ENCODE measurements around the gene CYSLTR1. TPM values are rescaled to one million over a fixed set of nuclear protein-coding genes. Genes with fewer than 3 reads are reported as not detected.

The CYSLTR1 gene
- total and polyA plus RNA-seq, 9 donors = 0.18 to 3.9 (median 0.48) TPM

- 81 to 88% (median 86%) methylated on average over 4 of the region's 4 CpGs for WGBS, 3 donors
- Histone ChIP-seq H3K36me3 (no peaks in the 10 kb centered on the region), H3K27ac (no peak overlapping the region), H3K4me3 (no peak overlapping the region), H3K27me3 (no peaks in the 10 kb centered on the region), H3K4me1 (ENCODE audit: insufficient read depth) (no peaks in the 10 kb centered on the region), H3K9me3 (no peaks in the 10 kb centered on the region)
- DNase-seq = no peak
- TF ChIP-seq EP300 (IDR thresholded peaks at IDR 0.05) (no peak), POLR2A (IDR thresholded peaks at IDR 0.05) (no peak)
- TF ChIP-seq, protein P1, sequence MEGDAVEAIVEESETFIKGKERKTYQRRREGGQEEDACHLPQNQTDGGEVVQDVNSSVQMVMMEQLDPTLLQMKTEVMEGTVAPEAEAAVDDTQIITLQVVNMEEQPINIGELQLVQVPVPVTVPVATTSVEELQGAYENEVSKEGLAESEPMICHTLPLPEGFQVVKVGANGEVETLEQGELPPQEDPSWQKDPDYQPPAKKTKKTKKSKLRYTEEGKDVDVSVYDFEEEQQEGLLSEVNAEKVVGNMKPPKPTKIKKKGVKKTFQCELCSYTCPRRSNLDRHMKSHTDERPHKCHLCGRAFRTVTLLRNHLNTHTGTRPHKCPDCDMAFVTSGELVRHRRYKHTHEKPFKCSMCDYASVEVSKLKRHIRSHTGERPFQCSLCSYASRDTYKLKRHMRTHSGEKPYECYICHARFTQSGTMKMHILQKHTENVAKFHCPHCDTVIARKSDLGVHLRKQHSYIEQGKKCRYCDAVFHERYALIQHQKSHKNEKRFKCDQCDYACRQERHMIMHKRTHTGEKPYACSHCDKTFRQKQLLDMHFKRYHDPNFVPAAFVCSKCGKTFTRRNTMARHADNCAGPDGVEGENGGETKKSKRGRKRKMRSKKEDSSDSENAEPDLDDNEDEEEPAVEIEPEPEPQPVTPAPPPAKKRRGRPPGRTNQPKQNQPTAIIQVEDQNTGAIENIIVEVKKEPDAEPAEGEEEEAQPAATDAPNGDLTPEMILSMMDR (IDR thresholded peaks at IDR 0.05) = no peak
- intact Hi-C loops (cut with DNase I) = no loop called here
Measured at GRCh38 chrX:78357342-78358055, 30.1 kb upstream of the CYSLTR1 start.

- intact Hi-C loops (cut with DNase I) = no loop called here
- Histone ChIP-seq H3K9me3 (no peaks in the 10 kb centered on the region), H3K36me3 (no peaks in the 10 kb centered on the region), H3K4me3 (no peak overlapping the region), H3K4me1 (ENCODE audit: insufficient read depth) (no peaks in the 10 kb centered on the region), H3K27ac (no peak overlapping the region), H3K27me3 (no peaks in the 10 kb centered on the region)
- no peak for TF ChIP-seq EP300 (IDR thresholded peaks at IDR 0.05)
- TF ChIP-seq, protein P1 (IDR thresholded peaks at IDR 0.05) = no peak
- no peak for TF ChIP-seq POLR2A (IDR thresholded peaks at IDR 0.05)
- no peak for DNase-seq
Measured at GRCh38 chrX:78333521-78333920, 6.1 kb upstream of the CYSLTR1 start.

DNA sequence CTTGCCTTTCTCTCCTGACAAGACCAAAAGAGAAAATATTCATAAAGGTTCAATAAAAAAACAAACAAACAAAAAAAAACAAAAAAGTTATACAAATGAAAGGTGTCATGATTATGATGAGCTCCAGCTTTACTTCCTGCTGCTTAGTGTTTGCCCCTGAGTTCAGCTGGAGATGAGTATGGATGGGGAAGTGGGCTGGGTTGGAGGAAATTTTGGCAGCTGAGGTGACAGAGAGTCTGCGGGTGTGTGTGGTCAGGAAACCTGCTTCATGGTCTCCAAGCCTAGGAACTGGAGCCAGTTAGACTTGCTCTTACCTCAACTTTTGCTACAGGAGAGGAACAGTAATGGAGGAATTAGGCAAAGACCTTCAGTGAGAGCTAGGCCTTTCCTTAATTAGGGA lies 4.3 kb upstream of the CYSLTR1 start:
- no peaks in the 10 kb centered on the region for H3K4me1 ChIP-seq (ENCODE audit: insufficient read depth)
- H3K27me3 ChIP-seq = no peaks in the 10 kb centered on the region
- H3K4me3 ChIP-seq = no peak overlapping the region
- intact Hi-C loops (cut with DNase I) = no loop called here
- no peak overlapping the region for H3K27ac ChIP-seq
- DNase-seq = no peak
- TF ChIP-seq POLR2A (IDR thresholded peaks at IDR 0.05) = no peak
- no peak for TF ChIP-seq EP300 (IDR thresholded peaks at IDR 0.05)
- WGBS, 3 donors = 56 to 83% (median 66%) methylated on average over 1 of the region's 1 CpG
- H3K9me3 ChIP-seq = no peaks in the 10 kb centered on the region
- no peaks in the 10 kb centered on the region for H3K36me3 ChIP-seq

DNA sequence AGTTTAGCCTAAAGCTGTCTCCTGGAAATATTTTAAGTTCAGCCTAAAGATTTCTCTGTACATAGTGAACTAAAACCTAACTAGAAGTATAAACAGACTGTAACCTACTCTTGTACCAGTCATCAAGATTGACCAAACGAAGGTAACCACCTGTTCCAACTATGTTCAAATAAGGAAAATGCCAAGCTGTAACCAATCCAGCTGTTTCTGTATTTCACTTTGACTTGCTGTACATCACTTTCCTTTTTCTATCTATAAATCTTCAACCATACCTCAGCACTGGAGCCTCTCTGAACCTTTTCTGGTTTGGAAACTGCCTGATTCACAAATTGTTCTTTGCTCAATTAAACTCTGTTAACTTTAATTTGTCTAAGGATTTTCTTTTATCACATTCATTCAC lies 3.1 kb upstream of the CYSLTR1 start:
- TF ChIP-seq EP300 (IDR thresholded peaks at IDR 0.05) (no peak), POLR2A (IDR thresholded peaks at IDR 0.05) (no peak)
- TF ChIP-seq, protein P1 (IDR thresholded peaks at IDR 0.05) = no peak
- Histone ChIP-seq H3K4me1 (ENCODE audit: insufficient read depth) (no peaks in the 10 kb centered on the region), H3K4me3 (no peak overlapping the region), H3K36me3 (no peaks in the 10 kb centered on the region), H3K27ac (no peak overlapping the region), H3K9me3 (no peaks in the 10 kb centered on the region), H3K27me3 (no peaks in the 10 kb centered on the region)
- intact Hi-C loops (cut with DNase I) = no loop called here
- WGBS, 3 donors = 42 to 45% (median 44%) methylated on average over 1 of the region's 1 CpG
- no peak for DNase-seq

DNA sequence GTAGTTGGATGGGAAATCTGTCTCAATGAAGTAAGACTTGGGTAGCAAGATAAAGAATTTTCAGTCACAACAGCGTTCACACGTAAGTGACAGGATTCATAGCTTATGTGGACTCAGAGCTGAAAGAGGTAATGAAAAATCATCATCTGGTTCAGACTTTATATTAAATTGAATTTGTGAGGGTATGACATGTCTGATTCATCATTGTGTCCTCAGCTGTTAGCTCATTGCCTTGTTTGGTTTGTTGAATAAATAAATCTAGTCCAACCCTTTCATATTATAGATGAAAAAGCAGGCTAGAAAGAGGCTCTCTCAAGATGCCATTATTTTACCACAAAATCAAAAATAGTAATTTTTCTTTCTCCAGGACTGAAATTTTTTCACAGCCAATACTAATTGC lies 2.7 kb upstream of the CYSLTR1 start:
- WGBS, 3 donors = 75 to 90% (median 86%) methylated on average over 2 of the region's 2 CpGs
- intact Hi-C loops (cut with DNase I) = no loop called here
- H3K27ac ChIP-seq = no peak overlapping the region

More for the DNA sequence above, 2.7 kb upstream of the CYSLTR1 start:
- no peaks in the 10 kb centered on the region for H3K9me3 ChIP-seq
- H3K36me3 ChIP-seq = no peaks in the 10 kb centered on the region
- H3K4me3 ChIP-seq = no peak overlapping the region
- H3K4me1 ChIP-seq (ENCODE audit: insufficient read depth) = no peaks in the 10 kb centered on the region
- TF ChIP-seq POLR2A (IDR thresholded peaks at IDR 0.05) (no peak), EP300 (IDR thresholded peaks at IDR 0.05) (no peak)
- TF ChIP-seq, protein P1 (IDR thresholded peaks at IDR 0.05) = no peak
- DNase-seq = no peak
- no peaks in the 10 kb centered on the region for H3K27me3 ChIP-seq
